GM13976 (cell line): ENCODE results near the gene HHATL.

Experiments
- DNase-seq: peaks from one replicate; pipeline ENCODE4 v3.0.0; 2012; ENCODE audit warnings: low spot score
- CTCF ChIP-seq: IDR thresholded peaks from 2 replicates; pipeline ENCODE4 v1.5.1; 2012; ENCODE audit warnings: borderline replicate concordance, mild to moderate bottlenecking; ENCODE audit not compliant: insufficient read depth; ENCODE audit errors: extremely low read depth, missing control alignments, control extremely low read depth
- in situ Hi-C: fragments of 300-500 bp; cut with MboI; formaldehyde crosslinking; loops from one replicate; pipeline ENCODE4 v1.12.0; 2022; ENCODE audit warnings: low sequenced_read_pairs, mixed read lengths, inconsistent platforms; ENCODE audit not compliant: unreplicated experiment

Gene HHATL

GRCh38 chr3:42653303-42653559 lies 49.4 kb downstream of the HHATL start:
- in situ Hi-C loops, result no loop called here
- DNase-seq, result no peak
- no peak for TF ChIP-seq CTCF

DNA sequence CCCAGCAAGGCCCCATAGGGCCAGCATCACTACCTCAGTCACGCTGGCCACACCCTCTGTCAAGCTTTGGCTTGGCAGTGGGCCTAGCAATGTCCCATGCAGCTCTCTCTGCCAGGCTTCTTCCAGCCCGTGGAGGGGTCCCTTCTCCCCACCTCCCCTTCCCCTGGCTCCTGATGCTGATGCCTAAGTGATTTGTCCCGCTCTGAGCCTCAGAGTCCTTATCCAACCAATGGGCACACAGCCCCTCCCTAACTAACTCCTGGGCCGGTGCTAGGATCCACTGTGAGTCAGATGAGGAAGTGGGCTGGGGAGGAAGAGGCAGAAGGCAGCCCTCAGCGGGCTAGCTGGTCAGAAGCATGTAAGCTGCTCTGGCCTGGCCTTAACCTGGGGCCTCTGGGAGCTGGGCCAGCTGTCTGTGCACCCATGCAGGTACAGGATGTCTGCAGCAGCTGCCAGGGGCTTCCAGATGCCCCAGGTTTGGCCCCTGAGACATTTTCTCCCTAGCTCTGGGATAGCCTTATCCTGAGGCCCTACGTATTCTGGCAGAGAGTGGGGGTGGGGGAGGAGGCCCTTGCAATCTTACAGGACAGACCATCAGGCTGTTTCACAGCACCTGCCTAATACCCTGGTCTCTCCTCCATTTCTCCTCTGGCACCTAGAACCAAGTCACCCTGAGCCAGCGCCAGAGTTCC lies 49.8 kb downstream of the HHATL start:
- no peak for TF ChIP-seq CTCF
- in situ Hi-C loops, result no loop called here
- peak; percentile 48 for DNase-seq

DNA sequence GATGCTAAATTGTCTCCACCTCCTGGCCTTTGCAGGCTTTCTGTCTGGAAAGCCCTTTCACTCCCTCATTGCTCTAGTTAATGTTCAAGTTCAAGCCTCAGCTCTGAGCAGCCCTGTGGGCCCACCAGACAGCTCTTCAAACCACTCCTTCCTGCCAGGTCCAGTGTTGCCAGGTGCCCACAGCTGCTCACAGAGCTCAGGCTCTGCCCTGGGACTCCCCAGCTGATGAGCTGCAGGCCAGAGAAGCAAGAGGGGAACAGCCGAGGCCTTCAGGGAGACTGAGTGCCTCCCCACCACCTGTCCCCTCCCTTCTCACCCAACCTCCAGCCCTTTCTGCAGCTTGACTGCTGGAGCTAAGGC lies 50.4 kb downstream of the HHATL start:
- in situ Hi-C loops, result no loop called here
- DNase-seq, result no peak
- TF ChIP-seq CTCF, result no peak

- DNase-seq, result no peak
- in situ Hi-C loops, result no loop called here
- TF ChIP-seq CTCF, result no peak
These were observed 51.1 kb downstream of the HHATL start for GRCh38 chr3:42651248-42652091.

- no peak for DNase-seq
- TF ChIP-seq CTCF, result no peak
- in situ Hi-C loops, result no loop called here
These were observed 52.8 kb downstream of the HHATL start for GRCh38 chr3:42649783-42650182.

DNA sequence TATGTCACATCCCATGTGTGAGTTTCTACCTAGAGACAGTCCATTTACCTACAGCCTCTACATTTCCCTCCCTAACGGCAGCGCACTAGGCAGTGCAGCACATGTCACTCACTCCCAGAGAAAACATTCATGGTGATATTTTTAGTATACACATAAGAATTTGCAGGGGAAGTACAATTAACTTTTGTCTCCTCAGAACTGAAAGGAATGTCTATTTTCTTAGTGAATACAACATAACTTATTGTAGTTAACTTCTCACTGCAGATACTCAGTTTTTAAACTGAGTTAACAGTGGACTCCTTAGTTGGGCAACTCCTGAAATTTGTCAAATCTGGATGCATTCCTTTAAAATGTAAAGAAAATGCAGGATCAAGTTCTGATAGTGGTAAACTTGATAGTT lies 53.6 kb downstream of the HHATL start:
- in situ Hi-C loops, result no loop called here
- no peak for DNase-seq

More for the DNA sequence above, 53.6 kb downstream of the HHATL start:
- no peak for TF ChIP-seq CTCF
